Testis (tissue), 5 donors: Measurements from ENCODE around the gene OR4K17. TPM values are rescaled to one million over a fixed set of nuclear protein-coding genes. Genes with fewer than 3 reads are reported as not detected.
"Not testable (repeated sequence)": the region's sequence is repeated elsewhere in the genome, so short reads cannot be mapped to it uniquely, and the experiment has no call there.

ENCODE experiments used
- DNase-seq: peaks from one replicate; pipeline ENCODE4 v3.0.0-alpha.2; 2019
- H3K27ac ChIP-seq, 2 donors: fragments of 200-600 bp; sonication (generic); one replicate each; pipeline ENCODE4 v1.5.1; 2019
- H3K27me3 ChIP-seq: fragments of 200-600 bp; sonication (generic); one replicate; pipeline ENCODE4 v1.5.1; 2019
- H3K36me3 ChIP-seq: fragments of 200-600 bp; sonication (generic); one replicate; pipeline ENCODE4 v1.5.1; 2017; ENCODE audit warnings: low read depth; ENCODE audit errors: missing control alignments
- H3K4me1 ChIP-seq: fragments of 200-600 bp; sonication (generic); one replicate; pipeline ENCODE4 v1.5.1; 2019
- H3K4me3 ChIP-seq, 2 donors: fragments of 200-600 bp; sonication (generic); one replicate each; pipeline ENCODE4 v1.5.1; 2017 to 2019
- H3K9me3 ChIP-seq: fragments of 200-600 bp; sonication (generic); one replicate; pipeline ENCODE4 v1.5.1; 2017
- CTCF ChIP-seq, 3 experiments: fragments of 450-650 bp in 2 of 3; fragments of 200-600 bp in 1 of 3; sonication (generic) in 1 of 3; IDR thresholded peaks; one replicate each; pipeline ENCODE4 v1.5.1; 2016 to 2019; ENCODE audit warnings: antibody characterized with exemption in 3 of 3, mild to moderate bottlenecking in 2 of 3, moderate library complexity in 1 of 3
- POLR2A ChIP-seq: fragments of 450-650 bp; IDR thresholded peaks from one replicate; pipeline ENCODE4 v1.6.1; 2017; ENCODE audit warnings: antibody characterized with exemption, mild to moderate bottlenecking, moderate library complexity
- WGBS, 2 donors: methylation state at CpG; one replicate each; pipeline ENCODE4 v1.1.5; 2018; 5-methylcytosine and 5-hydroxymethylcytosine counted together
- intact Hi-C: fragments of 100-400 bp; cut with DNase I; formaldehyde crosslinking; loops from one replicate; pipeline ENCODE4 v1.15.1; 2023; ENCODE audit warnings: low total_unique reads
- long read RNA-seq, 2 donors: transcript quantifications; one replicate each; lab custom pipeline, GENCODE V29; 2026
- polyA plus RNA-seq: library from polyadenylated mRNA; stranded (reverse); fragments of 350-450 nt; fragmentation: Illumina TruSeq; extraction: RNeasy Lipid Tissue Mini Kit (QIAGEN cat#74804); gene quantifications from one replicate; pipeline ENCODE4 v1.2.3, GENCODE V29; 2014; ENCODE audit warnings: low read depth, low replicate concordance; ENCODE audit not compliant: insufficient read depth
- total RNA-seq, 2 donors: library from RNA; depleted of rRNA; stranded (reverse); fragments of >200 nt; gene quantifications; one replicate each; pipeline ENCODE4 v1.2.3, GENCODE V29; 2016

OR4K17 gene
- total RNA-seq (under 1 TPM; 0.06 to 0.08 TPM), polyA plus RNA-seq (not detected)
- long read RNA-seq, donor 1, result 0 reads
- long read RNA-seq, donor 2, result 0 reads

GRCh38 chr14:20110438-20110837 is at the start of gene OR4K17:
Gene OR4K17 (plus strand): TSS chr14:20110739. CDS start chr14:20117500, 6,761 bp downstream.
- H3K27ac ChIP-seq, result no peak within 1 kb of the TSS
- H3K4me3 ChIP-seq, result no peak within 1 kb of the TSS
- DNase-seq, result no peak
- H3K9me3 ChIP-seq, result no peaks in the 10 kb centered on the region
- H3K4me1 ChIP-seq, result no peaks in the 10 kb centered on the region
- no peaks in the 10 kb centered on the region for H3K36me3 ChIP-seq
- H3K27me3 ChIP-seq, result no peaks in the 10 kb centered on the region
- WGBS, 2 donors, result 65 to 81% methylated on average over 3 of the region's 3 CpGs
- TF ChIP-seq POLR2A (no peak), CTCF (IDR thresholded peaks at IDR 0.05) (no peak)
- intact Hi-C loops, result no loop called here

GRCh38 chr14:20092050-20092449 is 18.5 kb upstream of the OR4K17 start:
- H3K27me3 ChIP-seq, result no peaks in the 10 kb centered on the region
- H3K36me3 ChIP-seq, result no peaks in the 10 kb centered on the region
- no peak overlapping the region for H3K27ac ChIP-seq
- intact Hi-C loops, result no loop called here
- no peak for DNase-seq
- no peaks in the 10 kb centered on the region for H3K9me3 ChIP-seq
- no peak for TF ChIP-seq POLR2A
- no peak for TF ChIP-seq CTCF (IDR thresholded peaks at IDR 0.05)
- H3K4me3 ChIP-seq, result no peak overlapping the region
- H3K4me1 ChIP-seq, result no peaks in the 10 kb centered on the region
- WGBS, 2 donors, result 36 to 54% methylated on average over 4 of the region's 4 CpGs

- H3K9me3 ChIP-seq, result no peaks in the 10 kb centered on the region
- no peaks in the 10 kb centered on the region for H3K36me3 ChIP-seq
- no peaks in the 10 kb centered on the region for H3K4me1 ChIP-seq
- no peak for DNase-seq
- intact Hi-C loops, result no loop called here
- H3K27me3 ChIP-seq, result no peaks in the 10 kb centered on the region
- 34 to 47% methylated on average over 4 of the region's 4 CpGs for WGBS, 2 donors
- TF ChIP-seq POLR2A (no peak), CTCF (IDR thresholded peaks at IDR 0.05) (no peak)
- H3K4me3 ChIP-seq, result no peak overlapping the region
- H3K27ac ChIP-seq, result no peak overlapping the region
These were observed 17.1 kb upstream of the OR4K17 start for GRCh38 chr14:20093442-20093841.

GRCh38 chr14:20098926-20099770 is 11.4 kb upstream of the OR4K17 start:
- H3K4me3 ChIP-seq, result peak overlapping the region; percentile 8 to 40
- H3K27ac ChIP-seq, H3K27me3 ChIP-seq, H3K36me3 ChIP-seq, intact Hi-C loops, DNase-seq, H3K9me3 ChIP-seq, H3K4me1 ChIP-seq: not testable (repeated sequence)
- WGBS, 2 donors, result 49 to 81% methylated on average over 2 to 17 of the region's 32 CpGs

- H3K36me3 ChIP-seq, result no peaks in the 10 kb centered on the region
- no peaks in the 10 kb centered on the region for H3K27me3 ChIP-seq
- DNase-seq, result no peak
- no peaks in the 10 kb centered on the region for H3K4me1 ChIP-seq
- no peak overlapping the region for H3K27ac ChIP-seq
- H3K9me3 ChIP-seq, result no peaks in the 10 kb centered on the region
- no peak for TF ChIP-seq POLR2A
- TF ChIP-seq CTCF (IDR thresholded peaks at IDR 0.05), result no peak
- 77% methylated on average over 3 of the region's 3 CpGs for WGBS, 2 donors
- intact Hi-C loops, result no loop called here
- H3K4me3 ChIP-seq, result no peak overlapping the region
These were observed 1.8 kb downstream of the OR4K17 start for GRCh38 chr14:20112321-20112720.
